Measurements from ENCODE around the gene KDM2A.

Gene KDM2A

GRCh38 chr11:67266449-67267187 is 147.6 kb downstream of the KDM2A start, which contains the start of gene GRK2:
TSS of gene GRK2 (plus strand) at chr11:67266473. CDS start at chr11:67266700, 227 bp downstream.
- TF ChIP-seq GATA3 (IDR thresholded peaks at IDR 0.05; ENCODE audit: low read depth, low read length) (no peak), GATA2 (IDR thresholded peaks at IDR 0.05; ENCODE audit: low read depth, low read length) (no peak)

DNA sequence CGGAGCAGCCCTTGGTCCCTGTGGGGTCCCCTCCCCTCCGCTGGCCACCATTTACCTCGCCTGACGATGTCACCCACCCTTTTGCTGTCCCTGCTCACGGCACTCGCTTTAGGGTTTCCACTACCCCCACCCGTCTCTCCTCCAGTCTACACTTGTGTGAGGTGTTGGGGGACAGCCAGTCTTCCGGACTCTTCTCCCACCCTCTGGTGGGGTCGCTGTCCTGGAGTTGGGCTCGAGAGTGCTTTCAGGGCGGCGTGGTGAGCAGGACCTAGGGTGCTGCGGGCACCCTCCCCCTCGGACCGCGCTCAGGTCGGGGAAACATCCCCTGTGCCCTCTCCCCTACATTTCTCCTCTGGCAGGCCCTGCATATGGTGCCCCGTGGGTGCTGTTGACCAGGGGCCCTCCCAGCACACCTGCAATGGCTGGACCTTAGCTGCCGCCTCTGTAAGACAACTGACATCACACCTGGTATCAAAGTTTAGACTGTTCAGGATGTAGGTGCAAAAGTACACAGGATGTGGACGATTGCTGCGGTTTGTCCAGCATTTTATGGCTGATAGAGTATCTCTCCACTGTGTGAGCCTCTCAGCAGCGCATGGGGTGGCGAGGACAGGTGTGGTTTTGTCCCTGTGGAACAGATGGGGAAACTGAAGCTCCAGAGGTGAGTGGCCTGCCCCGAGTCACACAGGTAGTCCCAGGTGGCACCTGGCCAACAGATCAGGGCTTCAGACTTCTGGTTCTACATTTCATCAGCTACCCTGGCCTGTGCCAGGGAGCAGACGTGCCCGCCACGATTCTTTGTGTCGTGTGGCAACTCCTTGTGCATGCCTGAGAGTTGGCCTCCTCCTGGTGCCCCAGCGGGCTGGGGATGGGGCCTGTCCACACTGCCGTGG is 148.4 kb downstream of the KDM2A start:
- TF ChIP-seq GATA2 (IDR thresholded peaks at IDR 0.05; ENCODE audit: low read depth, low read length) (no peak), GATA3 (IDR thresholded peaks at IDR 0.05; ENCODE audit: low read depth, low read length) (no peak)

DNA sequence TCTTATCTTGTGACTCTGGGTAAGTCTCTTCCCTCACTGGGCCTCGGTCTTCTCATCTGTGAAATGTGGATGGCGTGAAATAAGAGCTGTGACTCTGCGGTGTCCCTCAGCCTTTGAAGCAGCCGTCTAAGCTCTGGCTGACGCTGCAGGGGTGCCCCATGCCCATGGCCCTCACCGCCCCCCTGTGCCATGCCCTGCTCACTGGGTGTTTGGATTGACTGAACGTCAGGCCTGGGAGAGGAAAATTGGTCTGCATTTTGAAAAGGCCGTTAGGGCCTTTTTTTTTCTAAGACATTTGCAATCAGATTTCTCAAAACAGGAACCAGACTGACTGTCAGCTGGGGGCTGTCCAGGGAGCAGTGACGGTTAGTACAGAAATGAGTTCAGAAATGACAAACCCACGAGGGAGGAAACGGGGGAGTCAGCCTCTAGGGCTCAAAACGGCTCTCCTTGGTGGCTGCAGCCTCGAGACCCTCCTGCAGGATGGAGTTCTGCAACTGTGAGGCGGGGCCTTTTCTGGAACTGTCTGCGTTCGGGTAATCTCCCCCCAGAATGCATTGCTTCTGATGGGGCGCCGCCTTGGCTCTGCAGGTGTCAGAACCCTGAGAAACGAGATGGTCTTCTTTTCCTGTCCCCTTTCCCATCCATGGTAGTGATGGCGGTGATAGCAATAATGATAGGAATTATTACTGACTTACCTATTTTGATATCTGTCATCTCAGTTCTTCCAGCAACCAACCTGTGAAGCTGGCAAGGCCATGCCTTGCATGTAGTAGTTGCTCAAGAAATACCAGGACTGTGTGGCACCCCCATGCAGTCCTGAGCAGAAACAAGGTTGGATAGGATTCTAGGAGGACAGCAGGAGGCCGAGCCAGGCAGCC is 149.3 kb downstream of the KDM2A start:
- no peak for TF ChIP-seq GATA2 (IDR thresholded peaks at IDR 0.05; ENCODE audit: low read depth, low read length)
- no peak for TF ChIP-seq GATA3 (IDR thresholded peaks at IDR 0.05; ENCODE audit: low read depth, low read length)

DNA sequence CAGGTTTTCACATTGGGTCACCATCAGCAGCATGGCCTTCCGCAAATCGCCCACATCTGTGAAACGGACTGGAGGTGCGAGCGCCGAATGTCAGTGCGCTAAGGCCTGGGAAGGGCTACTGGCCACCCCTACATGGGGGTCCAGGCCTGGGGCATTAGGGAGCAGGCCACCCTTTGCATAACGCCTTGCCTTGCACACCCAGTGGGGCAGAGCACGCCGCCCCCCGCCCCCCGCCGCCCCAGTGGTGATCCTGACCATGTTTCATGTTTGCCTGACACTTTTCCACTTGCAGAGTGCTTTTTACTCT is 149.9 kb downstream of the KDM2A start:
- TF ChIP-seq GATA2 (IDR thresholded peaks at IDR 0.05; ENCODE audit: low read depth, low read length) (no peak), GATA3 (IDR thresholded peaks at IDR 0.05; ENCODE audit: low read depth, low read length) (no peak)

- TF ChIP-seq GATA3 (IDR thresholded peaks at IDR 0.05; ENCODE audit: low read depth, low read length) (no peak), GATA2 (IDR thresholded peaks at IDR 0.05; ENCODE audit: low read depth, low read length) (no peak)
Observed at GRCh38 chr11:67269401-67270255, 150.6 kb downstream of the KDM2A start.

DNA sequence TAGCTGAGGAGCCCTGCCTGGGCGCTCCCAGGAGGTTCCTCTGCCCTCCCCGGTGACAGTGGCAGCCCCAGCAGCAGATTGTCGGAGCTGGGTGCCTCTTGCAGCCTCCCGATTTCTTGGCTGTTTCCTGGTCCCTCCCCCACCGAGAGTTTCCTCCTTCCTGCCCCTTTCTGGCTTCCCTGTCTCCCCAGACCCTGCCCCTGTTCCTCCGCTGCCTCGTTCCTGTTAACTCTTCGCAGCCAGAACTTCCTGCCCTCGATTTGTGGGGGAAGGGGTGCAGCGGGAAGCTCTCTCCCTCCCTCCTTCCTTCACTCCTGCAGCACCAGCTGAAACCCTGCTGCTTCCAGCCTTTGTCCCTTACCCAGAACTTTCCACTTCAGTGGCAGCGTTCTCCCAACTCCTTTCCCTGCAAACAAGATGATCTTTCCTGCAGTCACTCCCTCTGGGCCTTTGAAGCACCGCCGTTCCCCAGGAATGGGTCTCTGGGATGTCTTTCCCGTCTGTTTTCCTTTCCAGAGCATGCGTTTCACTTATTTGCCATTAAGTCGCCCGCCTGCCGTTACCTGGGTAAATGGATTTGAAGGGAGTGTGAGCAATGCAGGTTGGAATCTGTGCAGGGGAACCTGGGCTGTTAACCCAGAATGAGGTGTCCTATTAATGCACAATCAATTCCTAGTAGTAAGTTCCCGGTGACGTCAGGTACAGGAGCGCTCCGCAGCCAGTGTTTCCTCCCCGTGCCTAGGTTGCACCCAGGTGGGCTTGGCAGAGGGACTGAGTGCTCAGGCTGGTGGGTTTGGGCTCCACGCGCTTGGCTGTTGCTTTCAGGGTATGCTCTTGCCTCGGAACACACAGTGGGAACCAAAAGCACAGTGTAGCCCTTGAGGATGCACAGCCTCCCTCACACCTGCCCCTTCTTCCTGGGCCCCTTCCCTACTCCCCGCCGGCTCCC is 151.5 kb downstream of the KDM2A start:
- no peak for TF ChIP-seq GATA2 (IDR thresholded peaks at IDR 0.05; ENCODE audit: low read depth, low read length)
- no peak for TF ChIP-seq GATA3 (IDR thresholded peaks at IDR 0.05; ENCODE audit: low read depth, low read length)

GRCh38 chr11:67271205-67271540 is 152.1 kb downstream of the KDM2A start:
- TF ChIP-seq GATA3 (IDR thresholded peaks at IDR 0.05; ENCODE audit: low read depth, low read length) (no peak), GATA2 (IDR thresholded peaks at IDR 0.05; ENCODE audit: low read depth, low read length) (no peak)

GRCh38 chr11:67271541-67272284 is 152.7 kb downstream of the KDM2A start:
- TF ChIP-seq GATA2 (IDR thresholded peaks at IDR 0.05; ENCODE audit: low read depth, low read length) (no peak), GATA3 (IDR thresholded peaks at IDR 0.05; ENCODE audit: low read depth, low read length) (no peak)

DNA sequence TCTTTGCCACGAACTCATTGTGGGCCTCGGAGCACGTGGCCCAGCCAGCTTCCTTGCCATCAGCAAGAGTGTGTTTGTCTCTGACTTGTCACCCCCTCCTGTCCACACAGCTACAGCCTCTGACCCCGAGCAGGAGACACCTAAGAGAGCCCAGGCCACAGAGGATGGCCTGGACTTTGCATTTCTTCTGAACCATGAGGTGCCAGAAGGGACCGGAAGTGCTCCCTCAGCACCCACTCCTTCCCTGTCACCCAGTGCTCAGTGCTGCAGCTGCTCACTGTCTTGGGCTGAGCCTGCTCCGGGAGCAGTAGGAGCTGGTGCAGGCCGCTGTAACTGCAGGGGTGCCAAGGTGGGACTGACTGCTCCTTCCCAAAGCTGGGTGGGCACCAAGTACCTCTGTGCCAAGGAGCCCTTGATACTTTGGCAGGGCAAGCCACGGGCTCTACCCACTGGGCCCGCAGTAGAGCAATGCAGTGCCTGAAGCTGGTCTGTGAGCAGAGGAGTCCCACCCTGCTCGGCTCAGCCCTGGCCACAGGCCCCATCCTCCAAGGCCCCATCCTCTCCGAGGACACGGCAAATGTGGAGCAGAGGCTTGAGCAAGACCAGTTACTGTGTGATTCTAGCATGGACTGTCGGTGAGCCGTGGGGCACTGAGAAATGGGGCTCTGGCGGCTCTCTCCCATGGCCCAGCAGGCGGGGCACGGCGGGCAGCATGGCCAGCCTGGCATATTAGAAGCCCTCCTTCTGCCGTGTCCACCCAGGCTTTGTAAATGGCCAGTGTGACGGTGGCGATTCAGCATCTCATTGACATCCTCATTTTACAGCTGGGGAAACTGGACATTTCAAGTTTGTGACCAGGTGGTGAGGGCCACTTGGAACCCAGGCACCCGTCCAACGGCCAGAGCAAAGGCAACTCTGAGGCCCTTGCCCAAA is 153.5 kb downstream of the KDM2A start:
- TF ChIP-seq GATA3 (IDR thresholded peaks at IDR 0.05; ENCODE audit: low read depth, low read length) (no peak), GATA2 (IDR thresholded peaks at IDR 0.05; ENCODE audit: low read depth, low read length) (no peak)

DNA sequence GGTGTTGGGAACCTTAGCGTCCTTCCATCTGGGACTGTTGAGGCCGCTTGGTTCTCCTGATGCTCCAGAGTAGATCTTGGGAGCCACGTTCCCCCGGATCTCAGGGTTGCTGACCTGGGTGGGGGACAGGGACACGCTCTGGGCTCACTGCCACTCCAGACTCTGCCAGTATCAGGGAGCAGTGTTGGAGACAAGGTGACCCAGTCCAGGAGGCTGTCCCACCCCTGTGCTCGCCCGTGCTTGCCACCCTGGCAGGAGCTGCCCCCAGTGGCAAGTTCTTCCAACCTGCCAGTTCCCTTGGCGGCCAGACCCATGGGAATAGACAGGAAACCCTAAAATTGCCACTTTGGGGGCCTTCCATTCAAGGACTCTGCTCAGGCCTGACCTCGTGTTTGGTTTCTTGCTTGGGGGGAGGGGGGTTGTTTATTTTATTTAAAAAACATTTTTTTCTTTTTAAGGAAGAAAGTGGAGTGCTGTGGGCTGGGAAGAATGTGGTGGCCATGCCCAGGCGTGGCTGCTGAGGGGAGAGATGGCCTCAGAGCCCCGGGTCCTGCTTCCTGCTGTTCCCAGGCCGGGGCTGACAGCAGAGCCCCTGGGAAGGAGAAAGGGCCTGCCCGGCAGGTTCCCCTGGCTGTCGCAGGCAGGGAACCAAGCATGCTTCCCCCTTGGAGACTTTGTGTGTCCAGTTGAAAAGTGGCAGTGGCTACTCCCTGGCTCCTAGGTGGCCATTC is 154.4 kb downstream of the KDM2A start:
- no peak for TF ChIP-seq GATA3 (IDR thresholded peaks at IDR 0.05; ENCODE audit: low read depth, low read length)
- TF ChIP-seq GATA2 (IDR thresholded peaks at IDR 0.05; ENCODE audit: low read depth, low read length): no peak
